ENCODE results near the gene EIF2S3B. TPM values are rescaled to one million over a fixed set of nuclear protein-coding genes. Genes with fewer than 3 reads are reported as not detected.

Gene EIF2S3B
- total RNA-seq, 4 donors from 2014 or later, result 0.17 to 0.45 (median 0.17) TPM; not detected in 1

DNA sequence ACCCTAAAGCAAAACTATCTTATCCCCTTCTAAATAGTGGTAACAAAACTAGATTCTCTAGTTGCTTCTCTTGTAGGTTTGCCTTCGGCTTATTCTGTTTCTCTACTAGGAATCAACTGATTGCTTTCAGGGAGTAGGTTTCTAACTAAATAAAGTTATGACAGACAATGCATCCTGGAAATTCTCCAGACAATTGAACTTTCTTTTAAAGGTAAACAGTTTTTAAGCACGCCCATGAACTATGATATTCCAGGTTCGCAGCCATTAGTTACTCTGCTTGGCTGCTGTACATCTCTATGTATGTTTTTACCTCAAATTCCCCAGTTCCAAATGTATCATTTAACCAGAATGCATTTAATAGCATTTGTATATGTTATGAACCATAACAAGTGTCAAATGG, 23.9 kb downstream of the EIF2S3B start:
- Histone ChIP-seq H3K4me1 (no peaks in the 10 kb centered on the region), H3K9me3 (no peaks in the 10 kb centered on the region), H3K27ac (replicated peaks in 1 of 4) (no peak overlapping the region), H3K36me3 (no peaks in the 10 kb centered on the region), H3K4me3 (no peak overlapping the region), H3K27me3 (no peaks in the 10 kb centered on the region)
- intact Hi-C loops (cut with DNase I), result no loop called here
- TF ChIP-seq POLR2AphosphoS5 (IDR thresholded peaks at IDR 0.05) (no peak), EP300 (IDR thresholded peaks at IDR 0.05) (no peak), POLR2A (IDR thresholded peaks at IDR 0.05; ENCODE audit: low read depth) (no peak)
- TF ChIP-seq, protein P1, sequence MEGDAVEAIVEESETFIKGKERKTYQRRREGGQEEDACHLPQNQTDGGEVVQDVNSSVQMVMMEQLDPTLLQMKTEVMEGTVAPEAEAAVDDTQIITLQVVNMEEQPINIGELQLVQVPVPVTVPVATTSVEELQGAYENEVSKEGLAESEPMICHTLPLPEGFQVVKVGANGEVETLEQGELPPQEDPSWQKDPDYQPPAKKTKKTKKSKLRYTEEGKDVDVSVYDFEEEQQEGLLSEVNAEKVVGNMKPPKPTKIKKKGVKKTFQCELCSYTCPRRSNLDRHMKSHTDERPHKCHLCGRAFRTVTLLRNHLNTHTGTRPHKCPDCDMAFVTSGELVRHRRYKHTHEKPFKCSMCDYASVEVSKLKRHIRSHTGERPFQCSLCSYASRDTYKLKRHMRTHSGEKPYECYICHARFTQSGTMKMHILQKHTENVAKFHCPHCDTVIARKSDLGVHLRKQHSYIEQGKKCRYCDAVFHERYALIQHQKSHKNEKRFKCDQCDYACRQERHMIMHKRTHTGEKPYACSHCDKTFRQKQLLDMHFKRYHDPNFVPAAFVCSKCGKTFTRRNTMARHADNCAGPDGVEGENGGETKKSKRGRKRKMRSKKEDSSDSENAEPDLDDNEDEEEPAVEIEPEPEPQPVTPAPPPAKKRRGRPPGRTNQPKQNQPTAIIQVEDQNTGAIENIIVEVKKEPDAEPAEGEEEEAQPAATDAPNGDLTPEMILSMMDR (IDR thresholded peaks at IDR 0.05), result no peak
- no peak for DNase-seq (ENCODE audit: extremely low spot score)
- WGBS, result 69% methylated on average over 3 of the region's 3 CpGs

DNA sequence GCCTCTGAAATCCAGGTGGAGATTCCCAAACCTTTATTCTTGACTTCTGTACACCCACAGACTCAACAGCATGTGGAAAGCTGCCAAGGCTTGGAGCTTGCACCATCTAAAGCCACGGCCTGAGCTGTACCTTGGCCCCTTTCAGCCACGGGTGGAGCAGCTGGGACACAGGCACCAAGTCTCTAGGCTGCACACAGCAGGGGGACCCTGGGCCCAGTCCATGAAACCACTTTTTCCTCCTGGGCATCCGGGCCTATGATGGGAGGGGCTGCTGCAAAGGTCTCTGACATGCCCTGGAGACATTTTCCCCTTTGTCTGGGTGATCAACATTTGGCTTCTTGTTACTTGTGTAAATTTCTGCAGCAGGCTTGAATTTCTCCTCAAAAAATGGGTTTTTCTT, 32.0 kb downstream of the EIF2S3B start:
- no peak for DNase-seq (ENCODE audit: extremely low spot score)
- no peak overlapping the region for H3K4me3 ChIP-seq
- H3K9me3 ChIP-seq, result no peaks in the 10 kb centered on the region
- H3K4me1 ChIP-seq, result no peaks in the 10 kb centered on the region
- no peaks in the 10 kb centered on the region for H3K27me3 ChIP-seq
- intact Hi-C loops (cut with DNase I), result no loop called here
- 74% methylated on average over 3 of the region's 3 CpGs for WGBS
- TF ChIP-seq POLR2A (IDR thresholded peaks at IDR 0.05; ENCODE audit: low read depth) (no peak), POLR2AphosphoS5 (IDR thresholded peaks at IDR 0.05) (no peak), EP300 (IDR thresholded peaks at IDR 0.05) (no peak)
- TF ChIP-seq, protein P1 (IDR thresholded peaks at IDR 0.05), result no peak
- no peaks in the 10 kb centered on the region for H3K36me3 ChIP-seq
- no peak overlapping the region for H3K27ac ChIP-seq (replicated peaks in 1 of 4)

DNA sequence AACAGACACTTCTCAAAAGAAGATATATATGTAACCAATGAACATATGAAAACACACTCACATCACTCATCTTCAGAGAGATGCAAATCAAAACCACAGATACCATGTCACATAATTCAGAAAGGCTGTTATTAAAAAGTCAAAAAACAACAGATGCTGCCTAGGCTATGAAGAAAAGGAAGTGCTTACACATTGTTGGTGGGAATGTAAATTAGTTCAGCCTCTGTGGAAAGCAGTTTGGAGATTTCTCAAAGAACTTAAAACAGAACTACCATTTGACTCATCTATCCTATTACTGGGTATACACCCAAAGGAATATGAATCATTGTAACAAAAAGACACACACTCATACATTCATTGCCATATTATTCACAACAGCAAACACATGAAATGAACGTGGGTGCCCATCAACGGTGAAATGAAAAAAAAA, 35.1 kb downstream of the EIF2S3B start:
- WGBS, result 64% methylated on average over 2 of the region's 2 CpGs
- H3K4me1 ChIP-seq, result no peaks in the 10 kb centered on the region
- TF ChIP-seq, protein P1 (IDR thresholded peaks at IDR 0.05), result no peak
- no peak for TF ChIP-seq POLR2AphosphoS5 (IDR thresholded peaks at IDR 0.05)
- no peak for TF ChIP-seq EP300 (IDR thresholded peaks at IDR 0.05)
- TF ChIP-seq POLR2A (IDR thresholded peaks at IDR 0.05; ENCODE audit: low read depth), result no peak
- H3K27ac ChIP-seq (replicated peaks in 1 of 4), result no peak overlapping the region
- H3K4me3 ChIP-seq, result no peak overlapping the region
- DNase-seq (ENCODE audit: extremely low spot score), result no peak
- no peaks in the 10 kb centered on the region for H3K27me3 ChIP-seq
- H3K9me3 ChIP-seq, result no peaks in the 10 kb centered on the region
- intact Hi-C loops (cut with DNase I), result no loop called here
- H3K36me3 ChIP-seq, result no peaks in the 10 kb centered on the region

- TF ChIP-seq, protein P1 (IDR thresholded peaks at IDR 0.05), result no peak
- TF ChIP-seq POLR2A (IDR thresholded peaks at IDR 0.05; ENCODE audit: low read depth) (no peak), POLR2AphosphoS5 (IDR thresholded peaks at IDR 0.05) (no peak), EP300 (IDR thresholded peaks at IDR 0.05) (no peak)
These were observed 37.8 kb downstream of the EIF2S3B start for GRCh38 chr12:10543499-10543898.

GRCh38 chr12:10551375-10551774, 45.7 kb downstream of the EIF2S3B start:
- TF ChIP-seq, protein P1 (IDR thresholded peaks at IDR 0.05), result no peak
- no peak for TF ChIP-seq POLR2AphosphoS5 (IDR thresholded peaks at IDR 0.05)
- no peak for TF ChIP-seq EP300 (IDR thresholded peaks at IDR 0.05)
- no peak for TF ChIP-seq POLR2A (IDR thresholded peaks at IDR 0.05; ENCODE audit: low read depth)

More at GRCh38 chr12:10543499-10543898, 37.8 kb downstream of the EIF2S3B start:
- intact Hi-C loops (cut with DNase I), result no loop called here
- H3K4me1 ChIP-seq, result no peaks in the 10 kb centered on the region
- H3K27ac ChIP-seq (replicated peaks in 1 of 4), result no peak overlapping the region
- 80% methylated on average over 7 of the region's 7 CpGs for WGBS
- no peak for DNase-seq (ENCODE audit: extremely low spot score)
- no peaks in the 10 kb centered on the region for H3K36me3 ChIP-seq
- H3K27me3 ChIP-seq, result no peaks in the 10 kb centered on the region
- H3K4me3 ChIP-seq, result no peak overlapping the region
- H3K9me3 ChIP-seq, result no peaks in the 10 kb centered on the region

More at GRCh38 chr12:10551375-10551774, 45.7 kb downstream of the EIF2S3B start:
- no peak for DNase-seq (ENCODE audit: extremely low spot score)
- intact Hi-C loops (cut with DNase I), result no loop called here
- Histone ChIP-seq H3K4me1 (no peaks in the 10 kb centered on the region), H3K4me3 (no peak overlapping the region), H3K36me3 (no peaks in the 10 kb centered on the region), H3K9me3 (no peaks in the 10 kb centered on the region), H3K27me3 (no peaks in the 10 kb centered on the region), H3K27ac (replicated peaks in 1 of 4) (no peak overlapping the region)
- 96% methylated on average over 18 of the region's 25 CpGs for WGBS
